ENCODE data around the gene APMAP.

- TF ChIP-seq ARID2 (CRISPR knock-in tag; IDR thresholded peaks at IDR 0.05; ENCODE audit: borderline replicate concordance) (no peak), ZBTB2 (CRISPR knock-in tag; IDR thresholded peaks at IDR 0.05; ENCODE audit: low read depth) (no peak), BCL6 (CRISPR knock-in tag; IDR thresholded peaks at IDR 0.05) (no peak), KAT8 (CRISPR knock-in tag; IDR thresholded peaks at IDR 0.05) (no peak), SMAD1 (CRISPR knock-in tag; IDR thresholded peaks at IDR 0.05; ENCODE audit: borderline replicate concordance, low read depth) (no peak), UBTF (CRISPR knock-in tag; IDR thresholded peaks at IDR 0.05) (no peak), CHD4 (IDR thresholded peaks at IDR 0.05; ENCODE audit: borderline replicate concordance, low read length) (no peak), CCAR2 (optimal IDR thresholded peaks at IDR 0.05; ENCODE audit: low read depth, low read length) (no peak), ZFP91 (CRISPR knock-in tag; IDR thresholded peaks at IDR 0.05; ENCODE audit: borderline replicate concordance) (no peak), ZNF331 (CRISPR knock-in tag; IDR thresholded peaks at IDR 0.05) (no peak), CTCF (CRISPR knock-in tag; IDR thresholded peaks at IDR 0.05) (no peak), TCF7 (IDR thresholded peaks at IDR 0.05; ENCODE audit: low read depth) (no peak), EZH2 (conservative IDR thresholded peaks at IDR 0.05; ENCODE audit: low read depth, low read length) (no peak), IRF1 (CRISPR knock-in tag; IDR thresholded peaks at IDR 0.05; ENCODE audit: low read depth) (no peak)
These were observed 4.4 kb downstream of the APMAP start for GRCh38 chr20:24987873-24988835.

Data from HepG2 (cell line).